Activated naive CD8-positive, alpha-beta T cell treated with anti-CD3 and anti-CD28 coated beads, Interleukin-2, amount 10 ng/mL, durations not matched to agents 7 days and 5 days (primary cell): Measurements from ENCODE around the gene CYBB. TPM values are rescaled to one million over a fixed set of nuclear protein-coding genes. Genes with fewer than 3 reads are reported as not detected.
A peak's percentile ranks its signal among the peaks of the same experiment; 100 is the strongest.
"Not testable (repeated sequence)": the region's sequence is repeated elsewhere in the genome, so short reads cannot be mapped to it uniquely, and the experiment has no call there.

Source experiments
- ATAC-seq: fragments of 150-1000 bp; cut with Tn5 transposase; one replicate; pipeline ENCODE4 v1.10.0; 2021; ENCODE audit warnings: low read depth, moderate library complexity
- POLR2A ChIA-PET: fragments of 350-600 bp; sonication (Branson Sonifier 250); formaldehyde crosslinking; loops from one replicate; lab custom pipeline; 2021; ENCODE audit warnings: antibody characterized with exemption; lab: Charles Lee
- DNase-seq: peaks from one replicate; pipeline ENCODE4 v3.0.0; 2021
- H3K27ac Mint-ChIP-seq: one replicate; pipeline ENCODE4 v1.8.0; 2022; ENCODE audit warnings: mild to moderate bottlenecking, mixed read lengths
- H3K27me3 Mint-ChIP-seq: one replicate; pipeline ENCODE4 v1.8.0; 2022; ENCODE audit warnings: mild to moderate bottlenecking, moderate library complexity, mixed read lengths
- H3K36me3 Mint-ChIP-seq: one replicate; pipeline ENCODE4 v1.8.0; 2021; ENCODE audit warnings: mild to moderate bottlenecking, mixed read lengths
- H3K4me1 Mint-ChIP-seq: one replicate; pipeline ENCODE4 v1.8.0; 2021; ENCODE audit warnings: mixed read lengths
- H3K4me3 Mint-ChIP-seq: one replicate; pipeline ENCODE4 v1.8.0; 2022; ENCODE audit warnings: mild to moderate bottlenecking, moderate library complexity, mixed read lengths
- H3K9me3 Mint-ChIP-seq: one replicate; pipeline ENCODE4 v1.8.0; 2021; ENCODE audit warnings: mixed read lengths
- total RNA-seq, 2 experiments: library from RNA; stranded (reverse); gene quantifications; one replicate each; pipeline ENCODE4 v1.2.3, GENCODE V29; 2021

Gene CYBB
- total RNA-seq, 2 experiments from 2014 or later: 4.3 to 5.3 TPM

DNA sequence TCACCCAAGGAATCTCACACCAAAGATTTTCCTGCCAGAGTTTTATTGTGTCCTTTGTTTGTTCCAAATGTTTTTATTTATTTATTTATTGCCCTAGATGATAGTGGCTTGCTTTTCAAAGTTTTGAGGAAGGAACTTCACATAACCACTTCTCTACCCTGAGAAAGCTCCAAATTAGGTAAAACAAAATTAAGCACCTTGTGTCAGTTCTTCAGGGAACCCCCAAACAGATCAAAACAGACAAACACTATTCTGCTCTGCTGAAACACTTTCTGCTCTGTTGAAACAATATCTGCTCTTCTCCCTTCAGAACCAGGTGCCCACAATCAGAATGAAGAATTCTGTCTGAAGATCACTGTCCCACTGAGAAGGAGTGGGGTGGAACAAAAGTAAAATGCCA is 16.5 kb upstream of the CYBB start:
- Mint-ChIP-seq H3K9me3 (peaks cover 6% of the 10 kb centered on the region), H3K4me3 (no peak overlapping the region), H3K27ac (peak overlapping the region; percentile 51), H3K27me3 (no peaks in the 10 kb centered on the region), H3K4me1 (peaks cover 19% of the 10 kb centered on the region), H3K36me3 (peaks cover 2% of the 10 kb centered on the region)
- no peak for DNase-seq
- ATAC-seq: no peak
- POLR2A ChIA-PET: interaction anchor here (1.8 kb wide), 1 partner anchor 10 kb away, joined by 5 read pairs; no protein-coding TSS in a partner anchor

DNA sequence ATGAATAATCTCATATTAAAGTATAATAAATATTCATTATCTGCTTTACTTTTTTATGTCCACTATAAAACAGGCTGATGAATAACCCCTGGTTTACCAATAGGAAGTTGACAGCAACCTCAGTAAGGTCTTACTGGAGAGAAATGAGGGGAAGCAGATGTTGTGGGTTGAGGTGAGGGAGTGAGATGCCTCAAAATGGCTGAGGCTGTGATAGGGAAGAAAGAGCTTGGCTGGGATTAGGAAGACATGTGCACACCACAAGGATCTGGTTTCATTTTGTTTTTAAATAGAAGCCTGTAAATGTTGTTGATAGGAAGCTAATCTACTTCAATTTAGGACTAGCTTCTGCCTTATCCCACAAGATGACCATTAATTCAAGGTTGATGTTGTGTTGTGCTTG is 14.4 kb upstream of the CYBB start:
- H3K27ac Mint-ChIP-seq: peak overlapping the region; percentile 35
- peaks cover 4% of the 10 kb centered on the region for H3K36me3 Mint-ChIP-seq
- ATAC-seq (no peak), DNase-seq (no peak)
- no peaks in the 10 kb centered on the region for H3K27me3 Mint-ChIP-seq
- peak overlapping the region; percentile 28 for H3K4me3 Mint-ChIP-seq
- POLR2A ChIA-PET: no interaction called here
- H3K9me3 Mint-ChIP-seq: peaks cover 6% of the 10 kb centered on the region
- H3K4me1 Mint-ChIP-seq: peaks cover 16% of the 10 kb centered on the region

DNA sequence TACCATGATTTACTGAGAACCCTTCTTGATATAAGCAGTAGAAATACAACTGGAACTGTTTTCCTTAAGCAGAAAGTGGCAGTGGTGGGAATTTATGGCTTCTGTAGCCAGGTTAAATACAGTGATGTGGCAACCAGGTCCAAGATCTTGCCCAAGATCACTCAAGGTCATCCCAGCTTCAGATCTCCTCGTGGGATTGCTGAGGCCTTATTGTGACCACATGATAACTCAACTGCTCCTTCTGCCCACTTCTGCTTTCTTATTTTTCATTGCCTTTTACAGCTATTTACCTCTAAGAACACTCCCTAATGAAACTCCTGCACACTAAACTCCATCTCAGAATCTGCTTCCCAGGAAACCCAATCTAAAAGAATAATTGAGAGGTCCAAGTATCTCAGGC is 12.4 kb upstream of the CYBB start:
- POLR2A ChIA-PET: no interaction called here
- no peak for DNase-seq
- Mint-ChIP-seq H3K4me3 (no peak overlapping the region), H3K4me1 (peaks cover 22% of the 10 kb centered on the region), H3K9me3 (peaks cover 6% of the 10 kb centered on the region), H3K27ac (no peak overlapping the region), H3K36me3 (peaks cover 4% of the 10 kb centered on the region), H3K27me3 (no peaks in the 10 kb centered on the region)
- no peak for ATAC-seq

DNA sequence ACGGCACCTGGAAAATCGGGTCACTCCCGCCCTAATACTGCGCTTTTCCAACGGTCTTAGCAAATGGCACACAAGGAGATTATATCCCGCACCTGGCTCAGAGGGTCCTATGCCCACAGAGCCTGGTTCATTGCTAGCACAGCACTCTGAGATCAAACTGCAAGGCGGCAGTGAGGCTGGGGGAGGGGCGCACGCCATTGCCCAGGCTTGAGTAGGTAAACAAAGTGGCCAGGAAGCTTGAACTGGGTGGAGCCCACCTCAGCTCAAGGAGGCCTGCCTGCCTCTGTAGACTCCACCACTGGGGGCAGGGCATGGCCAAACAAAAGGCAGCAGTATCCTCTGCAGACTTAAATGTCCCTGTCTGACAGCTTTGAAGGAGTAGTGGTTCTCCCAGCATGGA is 11.0 kb upstream of the CYBB start:
- H3K27ac Mint-ChIP-seq, POLR2A ChIA-PET, DNase-seq, H3K27me3 Mint-ChIP-seq, H3K4me3 Mint-ChIP-seq, H3K36me3 Mint-ChIP-seq, ATAC-seq, H3K9me3 Mint-ChIP-seq: not testable (repeated sequence)
- H3K4me1 Mint-ChIP-seq: peaks cover 18% of the 10 kb centered on the region

GRCh38 chrX:37776283-37776986 is 3.4 kb upstream of the CYBB start:
- DNase-seq (no peak), ATAC-seq (peak; percentile 87)
- Mint-ChIP-seq H3K27me3 (no peaks in the 10 kb centered on the region), H3K9me3 (no peaks in the 10 kb centered on the region), H3K4me3 (peak overlapping the region; percentile 30), H3K27ac (peak overlapping the region; percentile 74), H3K4me1 (peaks cover 20% of the 10 kb centered on the region), H3K36me3 (peaks cover 1% of the 10 kb centered on the region)
- POLR2A ChIA-PET: interaction anchor here (1.7 kb wide), 1 partner anchor 23 kb away, joined by 9 read pairs; no protein-coding TSS in a partner anchor

GRCh38 chrX:37776987-37777325 is 2.9 kb upstream of the CYBB start:
- Mint-ChIP-seq H3K4me3 (peak overlapping the region; percentile 51), H3K4me1 (peaks cover 20% of the 10 kb centered on the region), H3K27me3 (no peaks in the 10 kb centered on the region), H3K9me3 (no peaks in the 10 kb centered on the region), H3K27ac (peak overlapping the region; percentile 80), H3K36me3 (peaks cover 2% of the 10 kb centered on the region)
- POLR2A ChIA-PET: interaction anchor here (1.7 kb wide), 1 partner anchor 24 kb away, joined by 9 read pairs; no protein-coding TSS in a partner anchor
- ATAC-seq (peak; percentile 51), DNase-seq (no peak)

GRCh38 chrX:37781081-37781480 is 1.2 kb downstream of the CYBB start:
- Mint-ChIP-seq H3K27me3 (no peaks in the 10 kb centered on the region), H3K4me3 (no peak overlapping the region), H3K27ac (no peak overlapping the region), H3K4me1 (peaks cover 19% of the 10 kb centered on the region), H3K9me3 (no peaks in the 10 kb centered on the region), H3K36me3 (peaks cover 4% of the 10 kb centered on the region)
- ATAC-seq (no peak), DNase-seq (no peak)
- POLR2A ChIA-PET: no interaction called here

GRCh38 chrX:37781814-37782213 is 2.0 kb downstream of the CYBB start:
- DNase-seq: no peak
- H3K4me3 Mint-ChIP-seq: no peak overlapping the region
- H3K9me3 Mint-ChIP-seq: no peaks in the 10 kb centered on the region
- ATAC-seq: no peak
- H3K4me1 Mint-ChIP-seq: peaks cover 19% of the 10 kb centered on the region
- no peaks in the 10 kb centered on the region for H3K27me3 Mint-ChIP-seq
- H3K36me3 Mint-ChIP-seq: peaks cover 6% of the 10 kb centered on the region
- no peak overlapping the region for H3K27ac Mint-ChIP-seq
- POLR2A ChIA-PET: no interaction called here

DNA sequence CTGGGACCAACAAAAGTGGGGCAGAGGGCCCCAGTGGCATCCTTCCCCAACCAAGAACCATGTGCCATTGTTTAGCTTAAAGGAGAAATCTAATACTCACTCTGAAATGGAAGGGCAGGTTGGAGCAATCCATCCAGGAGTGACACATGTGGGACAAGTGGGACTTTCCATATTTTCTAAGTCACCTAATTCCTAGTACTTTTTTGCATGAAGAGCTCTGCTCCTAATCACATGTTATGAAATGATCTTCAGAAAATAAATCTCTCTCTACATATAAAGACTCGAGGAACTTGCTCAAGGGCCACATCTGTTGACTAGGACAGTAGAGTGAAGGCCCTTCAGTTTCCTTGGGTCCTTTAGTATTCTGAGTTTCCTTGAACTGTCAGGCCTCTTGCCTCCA is 2.5 kb downstream of the CYBB start:
- DNase-seq (no peak), ATAC-seq (no peak)
- Mint-ChIP-seq H3K9me3 (no peaks in the 10 kb centered on the region), H3K36me3 (peaks cover 7% of the 10 kb centered on the region), H3K27me3 (no peaks in the 10 kb centered on the region), H3K4me3 (no peak overlapping the region), H3K4me1 (peaks cover 18% of the 10 kb centered on the region), H3K27ac (no peak overlapping the region)
- POLR2A ChIA-PET: no interaction called here

DNA sequence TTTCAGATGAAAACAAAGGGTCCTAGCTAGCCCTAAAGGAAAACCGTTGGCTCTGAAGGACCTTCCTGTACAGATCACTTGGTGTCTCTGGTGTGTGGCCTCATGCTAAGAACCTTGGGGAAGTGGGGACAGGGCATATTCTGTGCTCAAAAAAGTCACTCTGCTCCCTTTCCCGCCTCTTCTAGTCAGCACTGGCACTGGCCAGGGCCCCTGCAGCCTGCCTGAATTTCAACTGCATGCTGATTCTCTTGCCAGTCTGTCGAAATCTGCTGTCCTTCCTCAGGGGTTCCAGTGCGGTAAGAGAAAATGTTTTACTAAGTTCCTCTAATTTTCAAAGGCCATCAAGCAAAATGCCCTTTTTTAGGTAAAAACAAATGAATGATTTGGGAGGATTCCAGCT is 3.4 kb downstream of the CYBB start:
- POLR2A ChIA-PET: interaction anchor here (0.6 kb wide), 1 partner anchor 31 kb away, joined by 3 read pairs; no protein-coding TSS in a partner anchor
- Mint-ChIP-seq H3K9me3 (no peaks in the 10 kb centered on the region), H3K36me3 (peaks cover 7% of the 10 kb centered on the region), H3K4me1 (peaks cover 26% of the 10 kb centered on the region), H3K4me3 (no peak overlapping the region), H3K27ac (no peak overlapping the region), H3K27me3 (no peaks in the 10 kb centered on the region)
- DNase-seq (no peak), ATAC-seq (no peak)

GRCh38 chrX:37785569-37785968 is 5.7 kb downstream of the CYBB start:
- POLR2A ChIA-PET: no interaction called here

GRCh38 chrX:37786624-37787422 is 7.0 kb downstream of the CYBB start:
- Mint-ChIP-seq H3K27me3 (no peaks in the 10 kb centered on the region), H3K4me1 (peaks cover 27% of the 10 kb centered on the region), H3K27ac (peak overlapping the region; percentile 66), H3K36me3 (peaks cover 8% of the 10 kb centered on the region), H3K9me3 (no peaks in the 10 kb centered on the region), H3K4me3 (peak overlapping the region; percentile 43)
- ATAC-seq: peak; percentile 75
- DNase-seq: no peak
- POLR2A ChIA-PET: no interaction called here

More at GRCh38 chrX:37785569-37785968, 5.7 kb downstream of the CYBB start:
- ATAC-seq (no peak), DNase-seq (no peak)
- Mint-ChIP-seq H3K4me3 (no peak overlapping the region), H3K27me3 (no peaks in the 10 kb centered on the region), H3K4me1 (peaks cover 27% of the 10 kb centered on the region), H3K9me3 (no peaks in the 10 kb centered on the region), H3K36me3 (peaks cover 8% of the 10 kb centered on the region), H3K27ac (no peak overlapping the region)

GRCh38 chrX:37787423-37787869 is 7.6 kb downstream of the CYBB start:
- Mint-ChIP-seq H3K27me3 (no peaks in the 10 kb centered on the region), H3K4me1 (peaks cover 23% of the 10 kb centered on the region), H3K27ac (no peak overlapping the region), H3K9me3 (no peaks in the 10 kb centered on the region), H3K36me3 (peaks cover 4% of the 10 kb centered on the region), H3K4me3 (peak overlapping the region; percentile 43)
- ATAC-seq (no peak), DNase-seq (no peak)
- POLR2A ChIA-PET: no interaction called here
